GM19240 (cell line): ENCODE results near the gene NUDT13.

Source experiments
- DNase-seq: peaks from one replicate; pipeline ENCODE4 v3.0.0; 2011; ENCODE audit warnings: low spot score; ENCODE audit not compliant: insufficient read length

NUDT13 gene

DNA sequence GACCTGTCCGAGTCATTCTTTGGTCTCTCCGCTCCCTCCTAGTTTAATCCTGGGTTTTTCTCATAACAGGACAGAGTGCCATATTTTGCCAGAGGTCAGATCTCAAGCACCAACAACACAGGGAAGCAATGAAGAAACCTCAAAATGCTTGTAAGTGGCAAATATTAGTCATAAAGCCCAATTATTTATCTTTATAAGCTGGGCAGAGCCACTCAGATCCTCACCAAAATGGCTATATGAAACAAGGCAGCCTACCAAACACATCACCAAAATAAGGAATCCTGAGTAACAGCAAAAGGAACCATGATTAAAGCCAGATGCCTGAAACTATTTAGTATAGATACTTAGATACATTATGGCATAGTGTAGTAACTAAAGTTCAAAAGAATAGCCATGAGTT is 52.8 kb downstream of the NUDT13 start:
- DNase-seq, result no peak

- no peak for DNase-seq
These were observed 56.7 kb downstream of the NUDT13 start for GRCh38 chr10:73166972-73167371.

DNA sequence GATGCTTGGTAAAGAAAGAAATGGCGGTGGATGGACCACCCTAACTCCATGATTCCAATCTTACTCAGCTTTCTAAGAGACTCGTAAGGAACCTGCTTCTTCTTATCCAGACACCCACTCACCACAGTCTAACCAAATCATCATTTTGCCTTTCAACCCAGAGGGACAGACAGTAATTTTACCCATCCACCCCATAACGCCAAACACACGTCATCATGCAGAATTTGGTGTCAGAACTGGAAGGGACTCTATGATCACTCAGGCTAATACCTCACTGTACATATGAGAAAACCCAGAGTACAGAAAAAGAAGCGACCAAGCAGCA is 57.2 kb downstream of the NUDT13 start:
- no peak for DNase-seq

GRCh38 chr10:73167783-73168464 is 57.7 kb downstream of the NUDT13 start, which contains the start of the genes ECD and FAM149B1:
TSS of gene ECD (minus strand) at chr10:73168008. CDS start at chr10:73163937, 4,071 bp downstream.
TSS of gene FAM149B1 (plus strand) at chr10:73168119. CDS start at chr10:73168340, 221 bp downstream.
- peak; percentile 77 for DNase-seq

DNA sequence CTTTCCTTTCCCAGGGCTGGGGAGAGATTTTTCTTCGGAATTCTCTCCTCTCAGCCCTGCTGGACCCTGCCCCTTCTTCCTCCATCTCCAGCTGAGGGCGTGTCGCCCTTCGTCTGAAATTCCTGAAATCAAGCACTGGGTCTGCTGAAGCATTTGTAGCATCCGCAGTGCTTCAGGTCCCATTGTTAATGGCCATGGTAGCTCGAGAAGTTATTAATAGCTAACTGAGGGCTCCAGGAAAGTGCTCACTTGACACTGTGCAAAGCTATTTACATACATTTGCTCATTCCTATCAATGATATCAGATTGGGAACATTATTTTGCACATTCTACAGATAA is 58.2 kb downstream of the NUDT13 start:
- DNase-seq, result no peak

DNA sequence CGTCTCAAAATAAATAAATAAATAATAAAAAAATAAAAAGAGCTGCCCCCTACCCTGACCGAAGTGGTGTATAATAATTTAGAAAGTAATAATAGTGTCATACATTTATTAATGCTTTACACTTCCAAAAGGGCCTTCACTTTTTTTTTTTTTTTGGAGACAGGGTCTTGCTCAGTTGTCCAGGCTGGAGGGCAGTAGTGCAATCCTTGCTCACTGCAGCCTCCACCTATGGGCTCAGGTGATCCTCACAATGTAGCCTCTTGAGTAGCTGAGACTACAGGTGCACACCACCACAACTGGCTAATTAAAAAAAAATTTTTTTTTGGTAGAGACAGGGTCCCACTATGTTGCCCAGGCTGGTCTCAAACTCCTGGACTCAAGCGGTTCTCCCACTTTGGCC is 59.1 kb downstream of the NUDT13 start:
- DNase-seq, result no peak

DNA sequence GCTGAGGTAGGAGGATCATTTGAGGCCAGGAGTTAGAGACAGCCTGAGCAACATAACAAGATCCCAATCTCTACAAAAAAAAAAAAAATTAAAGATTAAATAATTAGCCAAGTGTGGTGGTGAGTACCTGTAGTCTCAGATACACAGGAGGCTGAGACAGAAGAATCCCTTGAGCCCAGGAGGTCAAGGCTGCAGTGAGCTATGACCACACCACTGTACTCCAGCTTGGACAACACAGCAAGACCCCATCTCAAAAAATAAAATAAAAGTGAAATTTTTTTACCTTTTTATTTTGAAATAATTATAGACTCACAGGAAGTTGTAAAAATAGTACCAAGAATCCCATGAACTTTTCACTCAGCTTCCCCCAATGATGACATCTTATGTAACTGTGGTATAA is 62.6 kb downstream of the NUDT13 start:
- DNase-seq, result no peak

- no peak for DNase-seq
These were observed 64.1 kb downstream of the NUDT13 start for GRCh38 chr10:73174148-73174925.
